NAMALWA (cell line): Measurements from ENCODE around the gene GLE1.
"Not testable (repeated sequence)": the region's sequence is repeated elsewhere in the genome, so short reads cannot be mapped to it uniquely, and the experiment has no call there.

Experiments used
- DNase-seq: peaks from one replicate; pipeline ENCODE4 v3.0.0-alpha.2; 2015; ENCODE audit warnings: low spot score

GLE1 gene

DNA sequence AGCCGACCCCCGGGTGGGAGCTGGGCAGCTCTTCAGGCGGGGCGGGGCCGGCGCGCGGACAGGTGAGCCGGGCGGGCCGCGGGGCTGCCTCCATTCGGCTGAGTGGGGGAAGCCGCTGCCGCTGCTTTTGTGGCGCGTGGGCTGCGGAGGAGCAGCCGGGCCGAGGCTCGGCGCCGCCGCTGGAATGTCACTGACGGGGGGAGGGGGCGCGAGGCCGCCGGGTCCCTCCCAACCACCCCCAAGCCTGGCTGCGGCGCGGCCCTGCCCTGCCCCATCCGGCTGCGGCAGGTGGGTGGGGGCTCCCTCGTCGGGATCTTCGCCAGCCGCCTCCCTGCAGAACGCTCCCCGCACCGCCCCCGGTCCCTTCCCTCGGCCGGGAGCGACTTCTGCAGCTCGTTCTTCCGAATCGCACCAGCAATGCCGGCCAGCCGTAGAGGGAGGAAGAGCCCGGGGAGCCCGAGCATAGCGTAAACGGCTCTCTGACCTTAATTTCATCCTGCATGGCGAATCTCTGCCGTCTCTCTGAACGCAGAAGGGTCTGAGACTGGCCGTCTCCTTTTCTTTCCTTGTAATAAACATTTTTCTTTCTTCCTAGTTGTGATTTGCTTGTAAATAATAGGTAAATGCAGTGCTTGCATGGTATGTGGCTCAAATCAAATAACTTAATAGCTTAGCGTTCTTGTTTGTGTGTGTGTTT, 48.4 kb downstream of the GLE1 start:
- DNase-seq, result peak; percentile 59

DNA sequence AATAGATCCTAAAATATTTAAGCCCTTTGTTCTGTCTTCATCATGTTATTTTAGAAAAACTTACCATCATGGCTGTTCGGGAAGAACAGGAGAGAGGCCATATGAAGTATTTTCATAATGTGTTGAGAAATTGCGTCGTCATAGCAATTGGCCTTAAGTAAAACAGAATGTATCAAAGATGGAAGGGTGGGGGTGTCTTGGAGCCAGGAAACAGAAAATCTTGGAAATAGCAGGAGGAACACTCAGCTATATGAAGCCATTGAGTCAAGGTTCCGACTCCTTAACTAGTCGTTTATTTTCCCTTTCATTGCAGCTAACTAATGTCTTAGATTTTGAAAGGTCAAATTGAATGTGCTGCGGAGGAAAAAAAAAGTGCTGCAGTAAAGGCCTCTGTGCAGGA, 49.2 kb downstream of the GLE1 start:
- DNase-seq, result no peak

DNA sequence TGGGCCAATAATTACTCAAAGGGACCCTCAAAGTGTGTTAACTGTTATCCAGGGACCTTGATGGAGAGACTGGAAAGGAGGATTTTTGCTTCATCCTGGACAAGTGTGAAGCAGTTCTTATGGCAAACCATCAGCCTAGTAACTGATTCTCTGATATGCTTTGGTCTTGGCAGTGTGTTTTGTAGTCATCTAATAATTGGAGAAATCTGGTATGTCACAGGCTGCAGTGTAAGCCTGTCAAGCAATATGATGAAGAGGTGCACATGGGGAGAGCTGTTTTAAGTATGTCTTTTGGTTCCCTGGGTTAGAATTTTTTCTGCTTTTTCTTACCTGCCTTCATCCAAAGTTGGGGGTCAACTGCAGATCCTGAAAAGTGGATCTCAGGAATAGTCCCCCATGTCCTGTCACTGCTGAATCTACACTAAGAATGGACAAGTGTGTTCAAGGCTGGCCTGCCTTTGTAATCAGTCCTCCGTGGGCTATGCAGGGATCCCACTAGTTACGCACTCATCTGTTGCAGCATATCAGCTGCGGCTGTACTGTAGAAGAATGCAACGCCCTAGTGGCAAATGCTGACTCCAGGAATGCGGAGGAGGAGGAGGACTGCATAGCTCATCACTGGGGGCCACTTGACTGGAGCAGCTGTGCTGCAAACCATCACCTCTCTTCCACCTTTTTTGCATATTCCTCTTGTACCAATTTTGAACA, 49.8 kb downstream of the GLE1 start:
- DNase-seq, result peak; percentile 65

DNA sequence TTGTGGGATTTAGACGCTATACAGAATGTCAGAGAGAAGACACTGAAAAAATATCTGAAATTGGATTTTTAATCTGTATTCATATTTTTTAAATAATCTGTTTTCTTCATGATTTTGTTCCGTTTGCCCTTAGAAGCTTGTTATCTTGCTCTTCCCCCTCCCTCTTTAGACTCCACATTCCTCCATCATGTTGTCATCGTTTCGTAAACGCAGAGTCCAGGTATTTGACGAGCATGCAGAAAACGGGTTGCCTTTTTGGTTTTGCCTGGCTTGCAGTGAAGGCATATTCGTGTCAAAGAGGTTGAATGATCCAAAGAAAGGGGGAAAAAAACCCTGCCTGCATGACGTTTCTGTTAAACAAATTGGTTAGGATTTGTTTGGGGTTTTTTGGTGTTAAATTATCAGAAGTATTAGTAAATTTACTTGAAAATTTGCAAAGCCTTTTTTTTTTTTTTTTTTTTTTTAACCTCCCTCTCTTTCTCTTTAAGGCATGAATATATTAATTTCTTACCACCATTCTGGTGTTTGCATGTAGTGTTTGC, 50.7 kb downstream of the GLE1 start:
- no peak for DNase-seq

GRCh38 chr9:128556276-128556675, 51.8 kb downstream of the GLE1 start:
- no peak for DNase-seq

GRCh38 chr9:128556926-128557634, 52.6 kb downstream of the GLE1 start:
- no peak for DNase-seq

- DNase-seq, result peak; percentile 82
These were observed 54.2 kb downstream of the GLE1 start for GRCh38 chr9:128558431-128559310.

DNA sequence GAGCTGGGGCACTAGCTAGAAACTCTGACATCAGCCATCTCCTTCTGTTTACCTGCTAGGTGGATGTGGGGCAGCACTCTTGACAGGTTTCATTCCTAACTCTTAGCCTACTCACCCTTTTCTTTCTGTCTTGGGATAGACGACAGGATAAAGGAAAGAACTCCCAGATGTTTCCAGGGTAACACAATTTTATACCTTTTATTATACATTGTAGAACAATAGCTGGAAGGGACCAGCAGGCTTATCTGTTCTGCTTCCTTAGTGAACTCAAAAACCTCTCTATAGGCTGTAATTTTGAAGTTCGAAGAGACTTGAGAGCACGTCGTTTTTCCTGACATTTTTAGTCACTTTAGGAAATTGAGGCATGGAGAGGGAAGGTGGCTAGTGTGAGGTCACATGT, 61.1 kb downstream of the GLE1 start:
- no peak for DNase-seq

DNA sequence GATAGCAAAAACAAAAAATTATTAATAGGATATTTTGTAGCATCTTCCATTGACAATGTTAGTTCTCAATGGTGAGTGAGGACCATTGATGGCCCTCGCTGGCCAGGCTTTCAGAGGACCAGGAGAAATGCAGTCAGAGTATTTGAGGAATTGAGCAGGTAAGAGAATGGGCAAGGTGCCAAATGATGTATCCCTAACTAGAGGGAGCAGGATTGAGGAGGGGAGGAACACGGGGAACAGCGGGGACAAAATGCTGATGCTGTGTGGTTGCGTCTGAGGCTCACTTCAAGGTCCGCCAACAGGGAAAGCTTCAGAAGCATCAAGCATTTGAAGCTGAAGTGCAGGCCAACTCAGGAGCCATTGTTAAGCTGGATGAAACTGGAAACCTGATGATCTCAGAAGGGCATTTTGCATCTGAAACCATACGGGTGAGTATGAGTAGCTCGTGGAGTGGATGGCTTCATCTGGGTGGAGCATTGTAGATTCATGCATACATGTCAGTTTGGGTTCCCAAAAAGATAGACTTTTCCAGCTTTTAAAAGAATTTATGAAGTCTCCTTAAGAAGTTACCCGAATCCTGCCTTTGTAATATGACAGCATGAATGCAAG, 64.1 kb downstream of the GLE1 start:
- DNase-seq, result no peak

DNA sequence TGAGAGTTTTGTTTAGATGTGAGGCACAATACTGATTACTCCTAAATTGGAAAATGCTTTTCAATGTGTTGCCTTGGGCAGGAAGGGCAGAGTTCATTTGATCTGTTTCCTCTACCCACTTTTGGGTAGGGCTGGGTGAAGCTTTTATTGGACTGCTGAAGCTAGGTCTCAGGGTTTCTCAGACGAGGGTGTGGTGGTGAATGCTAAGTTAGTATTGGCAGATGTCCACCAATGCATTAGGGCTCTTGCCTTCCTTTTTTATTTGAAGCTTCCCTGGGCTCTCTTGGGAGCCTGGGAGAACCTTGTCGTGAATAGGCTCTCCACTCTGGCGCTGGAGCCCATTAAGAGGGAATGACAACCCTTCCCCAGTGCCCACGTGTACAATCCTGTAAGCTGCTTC, 71.0 kb downstream of the GLE1 start:
- DNase-seq, result no peak

DNA sequence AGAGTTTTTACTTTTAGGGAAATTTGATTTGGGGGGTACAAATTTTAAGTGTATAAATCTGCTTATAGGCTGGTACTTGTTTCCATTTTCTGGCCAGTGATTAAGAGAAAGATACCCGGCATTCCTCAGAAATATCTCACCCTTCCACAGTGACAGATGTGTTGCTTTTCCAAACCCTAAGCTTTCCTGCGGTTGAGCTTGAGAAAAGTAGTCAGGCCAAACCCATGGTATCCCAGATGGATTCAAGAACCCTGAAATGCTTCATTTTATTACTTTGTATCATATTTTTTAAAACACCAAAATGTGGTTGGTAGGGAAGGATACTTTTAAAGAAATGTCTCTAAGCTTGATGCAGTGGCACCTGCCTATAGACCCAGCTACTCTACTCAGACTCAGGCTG, 71.4 kb downstream of the GLE1 start:
- no peak for DNase-seq

- DNase-seq, result no peak
These were observed 72.7 kb downstream of the GLE1 start for GRCh38 chr9:128577206-128577605.

- no peak for DNase-seq
These were observed 74.7 kb downstream of the GLE1 start for GRCh38 chr9:128579194-128579593.

DNA sequence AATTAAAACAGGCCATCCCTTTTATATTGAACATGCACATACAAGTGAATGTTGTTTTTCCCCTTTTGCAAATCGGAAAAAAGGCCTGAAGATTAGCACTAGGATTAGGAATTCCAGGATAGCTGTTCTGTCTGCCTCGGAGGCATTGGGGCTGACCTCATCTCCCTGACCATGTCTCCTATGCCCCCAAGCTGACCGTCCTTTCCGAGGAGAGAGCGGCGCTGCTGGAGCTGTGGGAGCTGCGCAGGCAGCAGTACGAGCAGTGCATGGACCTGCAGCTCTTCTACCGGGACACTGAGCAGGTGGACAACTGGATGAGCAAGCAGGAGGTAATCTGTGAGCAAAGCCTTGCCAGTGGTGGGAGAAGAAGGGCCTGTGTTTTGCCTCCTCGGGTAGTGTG, 76.2 kb downstream of the GLE1 start:
- DNase-seq, result no peak

GRCh38 chr9:128585155-128585554, 80.6 kb downstream of the GLE1 start:
- DNase-seq, result not testable (repeated sequence)

GRCh38 chr9:128586934-128587333, 82.4 kb downstream of the GLE1 start:
- not testable (repeated sequence) for DNase-seq

- DNase-seq, result no peak
These were observed 82.9 kb downstream of the GLE1 start for GRCh38 chr9:128587453-128587852.

DNA sequence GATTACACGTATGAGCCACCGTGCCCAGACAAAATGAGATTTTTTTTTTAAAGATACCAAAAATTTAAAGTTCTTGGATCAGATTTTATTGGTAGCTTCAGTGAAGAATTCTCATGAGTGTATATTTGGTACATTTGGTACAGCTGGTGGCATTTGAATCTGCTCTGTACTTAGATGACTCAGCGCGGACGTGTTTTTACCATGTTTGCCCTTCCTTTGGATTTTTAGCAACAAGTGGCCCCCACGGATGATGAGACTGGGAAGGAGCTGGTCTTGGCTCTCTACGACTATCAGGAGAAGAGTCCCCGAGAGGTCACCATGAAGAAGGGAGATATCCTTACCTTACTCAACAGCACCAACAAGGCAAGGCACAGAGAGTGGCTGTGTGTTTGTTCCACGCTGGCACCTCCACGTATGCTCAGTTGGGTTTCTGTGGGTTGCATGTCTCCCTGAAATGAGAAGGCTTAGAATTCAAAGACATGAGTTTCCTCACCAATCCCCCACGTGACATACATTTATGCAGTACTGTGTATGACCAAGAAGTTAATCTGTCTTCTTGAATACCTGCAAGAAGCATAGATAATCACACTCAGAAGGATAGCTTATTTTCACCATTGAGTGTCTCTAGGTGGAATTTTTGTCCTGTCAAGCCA, 84.2 kb downstream of the GLE1 start:
- no peak for DNase-seq
